ENCODE results near the gene RBM15B. TPM values are rescaled to one million over a fixed set of nuclear protein-coding genes. Genes with fewer than 3 reads are reported as not detected.

RBM15B gene
- total RNA-seq, 1 donor from 2014 or later: 68.3 TPM

DNA sequence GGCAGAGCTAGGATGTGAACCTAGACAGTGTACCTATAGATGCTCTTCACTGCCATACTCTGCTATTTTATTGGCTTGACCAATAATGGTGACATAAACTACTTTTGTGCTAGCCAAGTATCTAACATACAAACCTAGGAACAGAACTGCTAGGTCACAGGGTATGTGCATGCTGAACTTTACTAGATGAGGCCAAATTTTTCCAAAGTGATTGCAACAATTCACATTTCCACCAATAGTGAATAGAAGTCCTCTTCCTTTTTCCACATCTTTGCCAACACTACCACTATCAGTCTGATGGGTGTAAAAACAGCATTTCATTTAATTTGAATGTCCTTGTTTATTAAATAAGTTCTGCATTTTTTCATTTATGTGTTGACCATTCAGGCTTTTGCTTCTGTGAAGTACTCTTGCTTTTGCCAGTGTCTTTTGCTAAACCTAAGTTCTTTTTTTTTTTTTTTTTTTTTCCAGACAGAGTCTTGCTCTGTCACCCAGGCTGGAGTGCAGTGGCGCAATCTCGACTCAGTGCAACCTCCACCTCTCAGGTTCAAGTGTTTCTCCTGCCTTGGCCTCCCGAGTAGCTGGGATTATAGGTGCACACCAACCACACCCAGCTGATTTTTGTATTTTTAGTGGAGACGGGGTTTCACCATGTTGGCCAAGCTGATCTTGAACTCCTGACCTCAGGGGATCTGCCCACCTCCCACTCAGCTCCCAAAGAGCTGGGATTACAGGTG lies 54.6 kb downstream of the RBM15B start:
- H3K4me3 Mint-ChIP-seq: no peak overlapping the region
- TF ChIP-seq, protein P1, sequence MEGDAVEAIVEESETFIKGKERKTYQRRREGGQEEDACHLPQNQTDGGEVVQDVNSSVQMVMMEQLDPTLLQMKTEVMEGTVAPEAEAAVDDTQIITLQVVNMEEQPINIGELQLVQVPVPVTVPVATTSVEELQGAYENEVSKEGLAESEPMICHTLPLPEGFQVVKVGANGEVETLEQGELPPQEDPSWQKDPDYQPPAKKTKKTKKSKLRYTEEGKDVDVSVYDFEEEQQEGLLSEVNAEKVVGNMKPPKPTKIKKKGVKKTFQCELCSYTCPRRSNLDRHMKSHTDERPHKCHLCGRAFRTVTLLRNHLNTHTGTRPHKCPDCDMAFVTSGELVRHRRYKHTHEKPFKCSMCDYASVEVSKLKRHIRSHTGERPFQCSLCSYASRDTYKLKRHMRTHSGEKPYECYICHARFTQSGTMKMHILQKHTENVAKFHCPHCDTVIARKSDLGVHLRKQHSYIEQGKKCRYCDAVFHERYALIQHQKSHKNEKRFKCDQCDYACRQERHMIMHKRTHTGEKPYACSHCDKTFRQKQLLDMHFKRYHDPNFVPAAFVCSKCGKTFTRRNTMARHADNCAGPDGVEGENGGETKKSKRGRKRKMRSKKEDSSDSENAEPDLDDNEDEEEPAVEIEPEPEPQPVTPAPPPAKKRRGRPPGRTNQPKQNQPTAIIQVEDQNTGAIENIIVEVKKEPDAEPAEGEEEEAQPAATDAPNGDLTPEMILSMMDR (IDR thresholded peaks at IDR 0.05; ENCODE audit: unreplicated experiment): no peak
- no peak for DNase-seq (ENCODE audit: low spot score in 2 of 2, unreplicated experiment in 2 of 2)
- H3K27me3 Mint-ChIP-seq (ENCODE audit: low read depth): no peaks in the 10 kb centered on the region
- H3K9me3 Mint-ChIP-seq: peaks cover 6% of the 10 kb centered on the region
- peaks cover 4% of the 10 kb centered on the region for H3K4me1 Mint-ChIP-seq
- H3K36me3 Mint-ChIP-seq: peaks cover 35% of the 10 kb centered on the region
- no peak overlapping the region for H3K27ac Mint-ChIP-seq

Other genes with a start within 250 kb of the RBM15B start
- gene MANF, start 6.0 kb upstream of the RBM15B start, total RNA-seq: 99.7 to 112 TPM (median 100 TPM) in 3 replicates
- gene DCAF1, start 108.7 kb downstream of the RBM15B start, total RNA-seq: 20.0 to 21.1 TPM (median 20.8 TPM) in 3 replicates
- gene RAD54L2, start 147.4 kb downstream of the RBM15B start, total RNA-seq: 41.7 to 43.8 TPM (median 42.8 TPM) in 3 replicates

Data from mesothelial cell of epicardium (in vitro differentiated cells).